ENCODE measurements around the gene TGM5.
"Not testable (repeated sequence)": the region's sequence is repeated elsewhere in the genome, so short reads cannot be mapped to it uniquely, and the experiment has no call there.

TGM5 gene

DNA sequence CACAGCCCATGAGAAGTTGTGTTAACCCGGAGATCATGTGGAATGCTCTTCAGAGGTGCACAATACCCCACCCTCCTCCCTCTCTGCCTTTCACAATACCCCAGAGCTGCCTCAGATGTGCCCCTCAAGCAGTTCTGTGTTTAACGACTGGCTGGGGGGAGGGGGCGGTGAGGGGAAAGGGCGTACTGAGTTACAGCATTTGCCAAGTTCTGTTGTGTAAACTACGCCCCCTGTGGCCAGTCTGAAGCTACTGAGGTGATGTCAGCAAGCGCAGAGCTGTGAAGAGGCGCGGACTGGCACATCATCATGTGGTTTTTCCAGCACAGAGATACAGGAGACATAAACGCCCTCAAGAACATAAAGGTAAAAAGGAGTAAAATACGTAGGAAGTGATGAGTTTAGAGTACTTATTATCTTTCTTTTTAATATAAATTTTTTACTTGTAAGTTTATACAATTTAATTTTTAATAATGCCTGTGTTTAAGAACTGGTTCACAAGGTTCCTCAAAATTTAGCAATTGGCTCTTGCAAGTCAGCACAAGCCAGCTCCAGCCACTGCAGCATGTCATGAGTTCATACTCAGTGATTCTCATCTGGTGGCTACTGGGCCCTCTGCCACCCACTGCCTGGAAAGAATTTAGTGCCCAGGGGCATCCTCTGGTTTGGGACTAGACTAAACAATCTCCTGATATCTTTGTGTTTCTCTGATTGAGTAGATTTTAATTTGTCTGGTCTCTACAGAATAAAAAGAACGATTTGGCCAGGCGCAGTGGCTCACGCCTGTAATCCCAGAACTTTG lies 47.6 kb downstream of the TGM5 start:
- DNase-seq (ENCODE audit: low spot score) = no peak

DNA sequence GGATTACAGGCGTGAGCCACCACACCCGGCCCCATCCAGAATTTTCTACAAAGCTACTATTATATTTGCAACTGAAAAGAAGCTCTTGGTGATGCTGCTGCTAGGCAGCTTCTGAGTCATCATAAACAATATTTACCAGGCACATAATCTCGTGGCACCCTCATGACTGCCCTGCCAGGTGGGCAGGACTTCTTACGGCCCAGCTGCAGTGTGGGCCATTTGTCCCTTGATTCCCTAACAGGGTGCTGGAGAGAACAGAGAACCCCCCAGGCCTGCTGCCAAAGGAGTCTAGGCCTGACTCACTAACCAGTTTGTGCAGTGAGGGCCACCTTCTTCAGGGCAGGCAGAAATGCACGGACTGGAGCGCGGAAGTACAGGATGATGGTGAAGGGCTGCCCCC lies 50.8 kb downstream of the TGM5 start:
- DNase-seq (ENCODE audit: low spot score) = no peak

DNA sequence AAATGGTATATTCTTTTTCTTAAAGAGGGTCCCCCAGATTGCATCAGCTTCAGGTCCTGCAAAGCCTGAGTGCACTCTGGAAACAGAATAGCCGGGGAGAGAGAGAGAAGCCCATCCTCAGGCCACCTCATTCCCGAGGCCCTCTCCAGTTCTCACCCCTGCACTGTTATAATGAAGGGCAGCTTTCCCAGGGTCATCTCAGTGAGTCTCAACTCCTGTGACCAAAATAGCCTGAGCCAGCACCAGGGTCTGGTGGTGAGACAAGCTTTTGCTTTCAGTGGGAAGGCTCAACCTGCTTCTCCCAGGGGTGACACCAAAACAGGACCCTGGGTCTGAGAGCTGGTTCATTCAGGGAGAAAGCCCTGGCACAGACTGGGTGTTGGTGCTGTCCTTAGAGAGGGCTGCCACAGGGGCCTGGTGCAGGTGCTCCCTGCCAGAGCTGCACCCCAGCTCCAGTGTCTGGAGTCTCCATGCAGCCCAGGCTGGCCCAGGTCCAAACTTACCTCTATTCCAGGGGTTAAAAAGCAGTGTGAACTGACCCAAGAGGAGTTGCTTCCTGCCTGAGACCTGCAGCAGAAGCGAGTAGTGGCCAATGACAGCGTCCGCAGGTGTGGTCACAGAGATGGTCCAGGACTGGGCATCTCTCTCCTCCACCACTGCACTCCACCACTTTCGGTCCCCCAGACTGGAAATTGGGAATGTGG lies 52.0 kb downstream of the TGM5 start:
- no peak for DNase-seq (ENCODE audit: low spot score)

DNA sequence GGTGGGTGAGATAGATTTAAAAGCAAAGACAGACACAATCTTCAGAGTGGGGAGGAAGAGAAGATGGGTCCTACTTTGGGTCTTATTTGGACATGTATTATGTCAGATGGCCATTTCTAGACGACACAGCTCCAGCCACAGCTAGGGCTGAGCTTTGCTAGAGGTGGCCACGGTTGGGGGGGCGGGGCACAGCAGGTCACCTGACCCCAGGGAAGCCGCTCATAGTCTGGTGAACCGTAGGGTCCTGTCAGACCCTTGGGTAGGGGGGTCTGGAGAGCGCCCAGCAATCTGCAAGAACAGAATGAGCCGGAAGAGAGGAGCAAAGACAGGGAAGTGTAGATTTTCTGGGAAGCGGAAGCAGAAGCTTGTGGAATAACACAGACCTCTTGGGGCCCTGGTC lies 52.6 kb downstream of the TGM5 start:
- DNase-seq (ENCODE audit: low spot score) = no peak

DNA sequence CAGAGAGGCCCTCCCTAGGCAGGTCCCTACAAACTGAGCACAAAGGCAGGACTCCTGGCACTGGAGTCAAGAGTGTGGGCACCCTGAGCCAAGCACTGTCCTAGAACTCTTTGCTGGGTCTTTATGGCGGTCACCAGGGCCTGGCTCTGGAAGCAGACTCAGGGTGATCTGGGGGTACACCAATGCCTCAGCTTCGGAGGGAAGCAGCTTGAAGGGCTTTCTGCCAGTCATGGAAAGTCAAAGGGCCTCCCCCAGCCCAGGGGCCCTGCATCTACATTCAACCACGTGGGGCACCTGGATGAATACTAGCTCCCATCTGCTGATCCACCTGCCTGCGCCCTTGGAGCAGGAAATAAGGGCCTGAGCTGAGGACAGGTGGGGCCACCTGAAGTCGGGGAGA lies 53.3 kb downstream of the TGM5 start:
- DNase-seq (ENCODE audit: low spot score) = no peak

DNA sequence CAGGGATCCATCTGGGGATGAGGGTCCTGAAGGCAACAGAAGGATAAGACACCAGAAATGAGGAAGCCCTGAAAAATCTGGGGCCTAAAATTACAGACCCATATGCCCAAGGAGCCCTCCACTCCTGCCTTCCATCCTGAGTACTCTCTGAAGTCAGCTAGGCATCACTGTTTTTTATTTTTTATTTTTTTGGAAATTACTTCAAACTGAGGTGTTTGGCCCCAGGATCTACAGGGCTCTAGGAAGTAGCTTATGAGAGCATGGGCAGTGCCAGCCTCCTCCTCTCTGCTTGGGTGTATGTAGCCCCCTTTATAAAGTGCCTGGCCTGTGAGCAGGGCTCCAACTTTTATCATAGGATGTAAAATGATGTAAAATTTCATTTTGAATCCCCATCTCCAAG lies 53.8 kb downstream of the TGM5 start:
- no peak for DNase-seq (ENCODE audit: low spot score)

DNA sequence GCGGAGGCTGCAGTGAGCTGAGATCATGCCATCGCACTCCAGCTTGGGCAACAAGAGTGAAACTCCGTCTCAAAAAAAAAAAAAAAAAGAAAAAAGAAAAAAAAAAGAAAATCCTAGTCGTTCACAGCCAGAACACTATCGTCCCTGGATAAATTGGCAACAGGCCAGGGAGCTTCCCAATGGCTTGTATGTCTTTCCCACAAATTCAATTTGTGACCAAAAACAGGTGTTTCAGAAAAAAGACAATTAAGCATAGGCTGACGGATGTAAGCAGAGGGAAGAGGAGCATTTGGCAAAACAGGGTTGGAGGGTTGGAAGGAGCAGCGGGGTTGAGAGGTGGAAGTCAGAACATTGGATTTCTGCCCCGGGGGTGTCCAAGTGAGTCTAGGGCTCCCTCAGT lies 54.4 kb downstream of the TGM5 start:
- DNase-seq (ENCODE audit: low spot score) = no peak

DNA sequence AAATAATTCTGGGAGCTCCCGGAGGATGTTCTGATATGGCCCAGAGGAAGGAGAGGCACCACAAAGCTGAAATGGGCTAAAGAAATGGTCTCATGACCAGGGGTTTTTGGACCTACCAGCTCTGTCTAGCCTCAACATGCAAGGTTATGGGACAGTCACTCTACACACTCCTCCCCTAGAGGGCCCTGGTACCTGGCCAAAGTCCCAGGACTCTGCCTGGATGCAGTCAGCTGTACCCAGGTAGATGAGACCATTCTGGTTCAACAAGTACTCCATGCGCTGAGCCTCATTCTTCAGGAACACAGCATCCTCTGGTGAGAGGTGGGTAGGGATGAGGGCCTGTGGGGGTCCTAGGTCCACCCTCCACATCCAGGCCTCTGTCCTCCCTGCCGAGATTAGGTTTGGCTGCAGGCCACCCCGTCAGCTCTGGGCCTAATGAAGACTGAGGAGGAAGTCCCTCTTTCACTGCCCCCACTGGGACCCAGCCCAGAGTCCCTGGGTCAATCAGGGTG lies 55.4 kb downstream of the TGM5 start:
- DNase-seq (ENCODE audit: low spot score) = no peak

DNA sequence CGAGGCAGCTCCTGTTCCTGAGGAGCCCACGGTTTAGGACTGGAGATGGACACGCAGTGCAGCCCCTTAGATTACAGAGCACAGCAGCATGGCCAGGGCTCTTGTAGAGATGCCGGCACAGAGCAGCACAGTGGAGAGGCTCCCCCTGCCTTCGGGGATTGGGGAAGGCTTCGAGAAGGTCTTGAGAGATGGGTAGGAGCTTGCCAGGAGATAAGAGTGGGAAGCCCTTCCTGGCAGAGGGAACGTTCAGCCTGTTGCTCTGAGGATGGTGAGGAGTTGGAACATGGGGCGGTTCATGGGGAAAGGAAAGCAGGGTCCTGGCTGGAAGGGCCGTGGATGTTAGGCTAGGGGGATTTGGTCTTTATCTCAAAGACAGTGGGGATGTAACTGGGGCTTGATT lies 55.9 kb downstream of the TGM5 start:
- no peak for DNase-seq (ENCODE audit: low spot score)

DNA sequence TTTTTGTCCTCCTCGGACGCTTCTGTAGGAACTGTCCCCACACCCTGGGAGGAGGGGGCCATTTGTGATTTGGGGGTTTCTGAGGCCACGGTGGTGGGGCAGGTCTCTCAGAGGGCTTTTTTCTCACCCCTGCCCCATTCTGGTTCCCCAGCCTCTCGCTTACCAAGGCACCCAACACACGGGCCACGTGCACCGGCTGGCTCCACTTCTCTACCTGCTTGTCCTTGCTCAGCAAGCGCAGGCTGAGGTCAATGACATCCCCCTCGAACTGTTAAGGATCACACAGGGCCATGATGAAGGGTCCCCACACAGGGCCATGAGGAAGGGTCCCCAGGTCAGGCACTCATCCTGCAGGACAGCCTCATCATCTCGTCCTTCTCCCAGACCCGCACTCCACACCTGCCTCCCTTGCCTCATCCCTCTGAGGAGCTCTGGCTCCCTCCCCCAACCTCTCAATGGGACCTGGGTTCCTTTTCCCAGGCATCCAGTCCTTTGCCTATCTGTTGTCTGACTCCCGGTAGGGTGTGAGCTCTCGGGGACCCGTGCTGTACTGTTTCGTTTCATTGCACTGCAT lies 56.5 kb downstream of the TGM5 start:
- DNase-seq (ENCODE audit: low spot score) = no peak

DNA sequence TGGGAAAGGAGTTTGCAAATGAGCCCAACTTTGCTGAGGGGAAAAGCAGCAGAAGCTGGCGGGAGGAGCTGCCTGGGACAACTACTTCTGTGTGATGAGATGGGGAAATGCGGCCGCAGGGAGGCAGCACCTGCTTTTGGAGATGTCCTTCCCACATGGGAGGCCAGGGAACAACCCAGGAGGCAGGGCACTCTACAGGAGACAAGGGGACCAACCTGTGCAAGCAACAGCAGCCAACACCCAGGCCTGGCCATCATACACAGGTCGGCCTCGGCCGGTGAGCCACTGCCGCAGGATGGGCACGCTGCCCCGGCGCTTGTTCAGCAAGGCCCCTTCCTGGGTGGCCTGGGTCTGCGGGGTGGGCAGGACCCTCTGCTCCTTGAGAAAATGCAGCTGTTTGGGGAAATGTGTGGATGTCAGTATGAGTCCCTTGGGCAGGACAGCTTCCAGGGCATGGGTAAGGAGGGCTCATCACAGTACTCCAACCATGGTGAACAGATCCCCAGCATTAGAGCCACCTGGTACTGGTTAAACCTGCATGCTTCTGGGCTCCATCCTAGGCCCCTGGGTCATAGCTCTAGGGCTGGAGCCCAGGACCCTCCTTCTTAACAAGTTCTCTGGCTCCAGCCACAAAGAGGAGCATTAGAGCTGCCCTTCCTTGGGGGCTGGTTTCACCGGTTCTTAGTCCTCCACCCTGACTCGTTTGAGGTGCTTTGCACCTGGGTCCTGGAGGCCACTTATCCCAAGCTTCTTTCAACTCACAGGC lies 57.5 kb downstream of the TGM5 start:
- no peak for DNase-seq (ENCODE audit: low spot score)

DNA sequence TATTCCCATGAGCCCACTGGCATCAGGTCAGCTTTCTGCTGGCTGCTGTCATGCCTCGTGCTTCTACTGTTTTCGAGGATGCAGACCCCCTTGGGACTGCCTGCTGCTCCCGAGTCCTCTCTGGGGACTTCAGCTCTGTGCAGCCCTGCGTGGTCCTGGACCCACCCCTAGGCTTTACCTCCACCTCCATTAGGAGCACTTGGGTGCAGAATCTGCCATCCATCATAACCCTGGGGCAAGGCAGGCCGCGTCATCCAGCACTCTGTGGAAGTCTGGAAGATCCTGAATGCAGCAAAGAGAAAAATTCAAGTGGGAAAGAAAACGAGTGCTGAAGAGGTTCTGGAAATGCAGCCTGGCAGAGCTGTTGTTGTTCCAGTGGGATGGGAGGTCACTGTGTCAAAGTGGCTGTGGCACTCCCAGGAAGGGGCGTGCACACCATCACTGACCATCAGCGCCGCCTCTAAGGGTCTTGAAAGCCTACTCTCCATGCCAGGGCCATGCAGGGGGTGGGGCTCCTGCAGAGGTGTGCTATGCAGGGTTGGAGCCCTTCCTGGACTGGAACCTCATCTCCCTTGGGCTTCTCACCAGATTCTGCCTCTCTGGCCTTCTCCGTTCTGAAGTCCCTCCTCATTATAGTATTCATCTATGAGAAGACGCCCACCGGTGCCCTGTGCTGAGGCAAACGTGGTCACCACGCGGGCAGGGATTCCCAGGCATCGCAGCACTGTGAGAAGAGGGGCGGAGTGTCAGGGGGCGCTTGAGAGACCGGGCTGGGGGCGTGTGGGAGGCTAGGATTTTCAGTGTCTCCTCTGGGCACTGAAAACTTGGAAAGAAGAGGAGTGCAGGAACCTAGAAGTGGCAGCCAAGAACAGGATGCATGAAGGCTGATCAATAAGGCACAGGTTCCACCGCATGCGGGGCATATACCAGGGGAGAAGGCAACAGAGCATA lies 58.4 kb downstream of the TGM5 start:
- no peak for DNase-seq (ENCODE audit: low spot score)

DNA sequence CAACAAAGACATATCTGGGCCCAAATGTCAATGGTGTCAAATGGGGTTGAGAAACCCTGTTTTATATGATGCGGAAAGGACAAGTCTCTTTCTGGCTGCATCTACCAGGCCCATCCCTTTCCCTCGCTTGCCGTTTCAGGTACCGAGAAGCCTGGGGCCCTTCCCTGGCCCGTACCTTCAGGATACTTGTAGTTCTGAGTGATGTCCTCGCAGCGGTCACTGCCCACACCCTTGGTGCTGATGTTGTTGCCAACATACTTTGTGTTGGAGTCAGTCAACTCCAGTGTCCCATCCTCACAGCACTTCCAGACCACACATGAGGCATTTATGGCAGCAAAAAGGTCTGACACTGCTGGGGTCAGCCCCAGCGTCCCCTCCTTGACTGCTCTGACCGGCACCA lies 59.7 kb downstream of the TGM5 start:
- no peak for DNase-seq (ENCODE audit: low spot score)

DNA sequence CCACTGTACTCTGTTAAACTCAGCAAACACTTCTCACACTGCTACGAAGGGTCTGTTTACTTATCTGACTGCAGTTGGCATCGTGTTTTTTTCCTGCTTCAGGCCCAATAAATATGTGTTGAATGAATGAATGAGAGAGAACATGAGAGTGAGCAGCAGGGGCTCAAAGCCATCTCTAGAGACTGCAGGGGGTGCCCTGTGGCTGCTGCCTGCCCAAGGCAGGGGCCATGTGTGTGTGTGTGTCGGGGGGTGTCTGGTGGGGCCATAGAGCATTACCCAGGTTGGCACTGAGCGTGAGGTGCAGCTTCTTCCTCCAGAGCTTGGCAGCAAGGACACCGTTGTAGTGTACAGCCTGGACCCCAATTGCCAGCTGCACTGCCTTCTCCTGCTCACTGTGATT lies 60.7 kb downstream of the TGM5 start:
- DNase-seq (ENCODE audit: low spot score) = no peak

DNA sequence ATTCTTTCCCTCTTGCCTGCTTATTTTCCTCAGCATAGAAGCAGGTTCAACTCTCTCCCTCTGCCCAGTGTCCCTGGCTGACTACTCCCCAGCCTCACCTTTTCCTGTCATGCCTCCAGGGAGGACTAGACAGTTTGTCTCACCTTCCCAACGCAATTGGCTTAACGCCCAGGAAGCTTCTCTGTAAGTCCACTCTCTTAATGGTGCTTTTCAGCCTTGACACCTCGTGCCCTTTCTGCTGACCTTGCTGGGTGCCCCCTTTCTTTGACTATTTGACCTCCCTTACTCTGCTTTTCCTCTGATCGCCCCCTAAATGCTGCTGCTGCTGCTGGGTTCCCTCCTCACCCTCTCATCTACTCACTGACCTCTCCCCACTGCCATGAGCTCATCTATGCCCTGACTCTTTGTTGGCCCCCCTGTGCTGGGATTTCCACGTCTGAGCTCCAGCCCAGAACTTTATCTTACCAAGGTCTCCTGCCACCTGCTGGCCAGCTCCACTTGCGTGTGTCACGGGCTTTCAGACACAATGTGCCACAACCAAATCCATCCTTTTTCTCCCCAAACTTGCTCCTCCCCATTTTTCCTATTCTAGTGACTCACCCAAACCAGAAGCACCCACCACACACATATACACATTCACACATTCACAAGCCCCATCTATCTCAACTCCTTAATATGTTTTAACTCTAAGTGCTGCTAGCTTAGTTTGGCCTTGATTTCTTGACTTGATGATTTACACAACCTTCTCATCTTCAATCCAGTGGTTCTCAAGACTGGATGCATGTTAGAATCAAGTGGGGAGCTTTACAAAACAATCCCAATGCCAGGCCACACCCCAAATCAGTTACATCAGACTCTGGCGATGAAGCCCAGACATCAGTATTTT lies 62.5 kb downstream of the TGM5 start:
- peak; percentile 25 for DNase-seq (ENCODE audit: low spot score)

DNA sequence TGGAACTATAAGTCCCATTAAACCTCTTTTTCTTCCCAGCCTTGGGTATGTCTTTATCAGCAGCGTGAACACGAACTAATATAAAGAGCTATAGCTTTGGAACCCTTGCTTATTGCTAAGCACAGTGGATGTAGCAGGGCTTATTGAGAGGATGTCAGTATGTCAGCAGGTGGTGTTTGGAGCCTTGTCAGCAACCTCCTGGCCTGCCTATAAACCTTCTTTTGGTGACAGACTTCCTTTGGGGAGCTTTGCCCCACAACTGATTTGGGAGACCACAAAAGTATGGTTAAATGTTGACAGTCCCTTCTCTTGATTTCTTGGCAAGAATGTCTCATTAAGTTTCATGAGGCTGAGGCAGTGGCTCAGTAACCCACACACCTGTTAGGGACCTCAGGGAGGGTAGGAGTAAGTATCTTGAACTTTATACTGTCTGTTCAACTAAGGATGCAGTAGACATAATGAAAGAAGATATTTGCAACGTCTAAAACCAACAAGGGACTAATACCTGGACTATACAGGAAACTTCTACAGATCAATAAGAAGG lies 66.7 kb downstream of the TGM5 start:
- no peak for DNase-seq (ENCODE audit: low spot score)

DNA sequence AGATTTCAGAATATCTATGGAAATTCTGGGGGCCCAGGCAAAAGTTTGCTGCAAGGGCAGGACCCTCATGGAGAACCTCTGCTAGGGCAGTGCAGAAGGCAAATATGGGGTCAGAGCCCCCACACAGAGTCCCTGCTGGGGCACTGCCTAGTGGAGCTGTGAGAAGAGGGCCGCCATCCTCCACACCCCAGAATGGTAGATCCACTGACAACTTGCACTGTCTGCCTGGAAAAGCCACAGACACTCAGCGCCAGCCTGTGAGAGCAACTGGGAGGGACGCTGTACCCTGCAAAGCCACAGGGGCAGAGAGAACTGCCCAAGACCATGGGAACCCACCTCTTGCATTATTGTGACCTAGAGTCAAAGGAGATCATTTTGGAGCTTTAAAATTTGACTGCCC lies 67.7 kb downstream of the TGM5 start:
- DNase-seq (ENCODE audit: low spot score) = no peak

DNA sequence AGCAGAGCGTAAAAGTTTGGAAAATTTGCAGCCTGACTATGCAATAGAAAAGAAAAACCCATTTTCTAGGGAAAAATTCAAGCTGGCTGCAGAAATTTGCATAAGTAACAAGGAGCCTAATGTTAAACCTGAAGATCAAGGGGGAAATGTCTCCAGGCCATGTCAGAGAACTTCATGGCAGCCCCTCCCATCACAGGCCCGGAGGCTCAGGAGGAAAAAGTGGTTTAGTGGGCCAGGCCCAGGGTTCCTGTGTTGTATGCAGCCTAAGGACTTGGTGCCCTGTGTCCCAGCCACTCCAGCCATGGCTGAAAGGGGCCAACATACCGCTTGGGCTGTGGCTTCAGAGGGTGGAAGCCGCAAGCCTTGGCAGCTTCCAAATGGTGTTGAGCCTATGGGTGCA lies 68.2 kb downstream of the TGM5 start:
- not testable (repeated sequence) for DNase-seq (ENCODE audit: low spot score)

DNA sequence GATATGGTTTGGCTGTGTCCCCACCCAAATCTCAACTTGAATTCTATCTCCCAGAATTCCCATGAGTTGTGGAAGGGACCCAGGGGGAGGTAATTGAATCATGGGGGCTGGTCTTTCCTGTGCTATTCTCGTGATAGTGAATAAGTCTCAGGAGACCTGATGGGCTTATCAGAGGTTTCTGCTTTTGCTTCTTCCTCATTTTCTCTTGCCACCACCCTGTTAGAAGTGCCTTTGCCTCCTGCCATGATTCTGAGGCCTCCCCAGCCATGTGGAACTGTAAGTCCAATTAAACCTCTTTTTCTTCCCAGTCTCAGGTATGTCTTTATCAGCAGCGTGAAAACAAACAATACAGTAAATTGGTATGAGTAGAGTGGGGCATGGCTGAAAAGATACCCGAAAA lies 69.0 kb downstream of the TGM5 start:
- DNase-seq (ENCODE audit: low spot score) = not testable (repeated sequence)
